Gastroesophageal sphincter (tissue), 3 donors: ENCODE data around the gene SLC29A3.

Experiments used
- EP300 ChIP-seq: sonication (generic); formaldehyde crosslinking; IDR thresholded peaks from one replicate; pipeline ENCODE4 v1.6.1; 2017; ENCODE audit warnings: antibody characterized with exemption, mild to moderate bottlenecking
- POLR2A ChIP-seq, 2 donors: fragments of 450-650 bp; IDR thresholded peaks; one replicate each; pipeline ENCODE4 v1.6.1; 2017; ENCODE audit warnings: antibody characterized with exemption in 2 of 2, mild to moderate bottlenecking in 2 of 2, moderate library complexity in 1 of 2
- POLR2AphosphoS5 ChIP-seq: sonication (generic); formaldehyde crosslinking; IDR thresholded peaks from one replicate; pipeline ENCODE4 v1.6.1; 2017; ENCODE audit warnings: antibody characterized with exemption
- TF ChIP-seq, protein P1 (sequence below), 4 experiments: fragments of 200-600 bp in 2 of 4; fragments of 450-650 bp in 2 of 4; sonication (generic) in 1 of 4; IDR thresholded peaks; one replicate each; pipeline ENCODE4 v1.5.1; 2017 to 2019; ENCODE audit warnings: antibody characterized with exemption in 4 of 4, mild to moderate bottlenecking in 2 of 4, moderate library complexity in 2 of 4

DNA sequence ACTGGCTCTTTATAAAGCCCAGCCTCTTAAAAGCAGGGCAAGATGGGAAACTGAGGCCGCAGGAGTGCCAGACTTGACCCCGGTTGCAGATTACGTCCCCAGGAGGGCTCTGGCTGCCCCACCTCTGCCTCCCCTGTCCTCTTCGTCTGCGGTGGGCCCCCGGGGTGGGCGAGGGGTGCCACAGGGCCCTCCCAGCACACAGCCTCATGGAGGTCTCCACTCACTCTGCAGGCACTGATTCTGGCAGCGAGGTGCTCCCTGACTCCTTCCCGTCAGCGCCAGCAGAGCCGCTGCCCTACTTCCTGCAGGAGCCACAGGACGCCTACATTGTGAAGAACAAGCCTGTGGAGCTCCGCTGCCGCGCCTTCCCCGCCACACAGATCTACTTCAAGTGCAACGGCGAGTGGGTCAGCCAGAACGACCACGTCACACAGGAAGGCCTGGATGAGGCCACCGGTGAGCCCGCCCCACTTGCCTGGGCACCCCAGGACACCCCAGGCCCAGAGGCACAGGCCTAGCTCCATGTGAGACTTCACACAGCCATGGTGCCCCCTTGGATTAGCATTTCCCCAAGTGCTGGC lies 39.4 kb upstream of the SLC29A3 start:
- TF ChIP-seq, protein P1, sequence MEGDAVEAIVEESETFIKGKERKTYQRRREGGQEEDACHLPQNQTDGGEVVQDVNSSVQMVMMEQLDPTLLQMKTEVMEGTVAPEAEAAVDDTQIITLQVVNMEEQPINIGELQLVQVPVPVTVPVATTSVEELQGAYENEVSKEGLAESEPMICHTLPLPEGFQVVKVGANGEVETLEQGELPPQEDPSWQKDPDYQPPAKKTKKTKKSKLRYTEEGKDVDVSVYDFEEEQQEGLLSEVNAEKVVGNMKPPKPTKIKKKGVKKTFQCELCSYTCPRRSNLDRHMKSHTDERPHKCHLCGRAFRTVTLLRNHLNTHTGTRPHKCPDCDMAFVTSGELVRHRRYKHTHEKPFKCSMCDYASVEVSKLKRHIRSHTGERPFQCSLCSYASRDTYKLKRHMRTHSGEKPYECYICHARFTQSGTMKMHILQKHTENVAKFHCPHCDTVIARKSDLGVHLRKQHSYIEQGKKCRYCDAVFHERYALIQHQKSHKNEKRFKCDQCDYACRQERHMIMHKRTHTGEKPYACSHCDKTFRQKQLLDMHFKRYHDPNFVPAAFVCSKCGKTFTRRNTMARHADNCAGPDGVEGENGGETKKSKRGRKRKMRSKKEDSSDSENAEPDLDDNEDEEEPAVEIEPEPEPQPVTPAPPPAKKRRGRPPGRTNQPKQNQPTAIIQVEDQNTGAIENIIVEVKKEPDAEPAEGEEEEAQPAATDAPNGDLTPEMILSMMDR (IDR thresholded peaks at IDR 0.05), result no peak
- no peak for TF ChIP-seq POLR2A (IDR thresholded peaks at IDR 0.05)
- no peak for TF ChIP-seq EP300
- no peak for TF ChIP-seq POLR2AphosphoS5
